Activated T-helper 1 cell treated with Interleukin-2 at 50 U/mL for 16 hours (primary cell): ENCODE data around the gene LCN1.

Experiments used
- DNase-seq: peaks from one replicate; pipeline ENCODE4 v3.0.0-alpha.2; 2020; ENCODE audit warnings: low read depth

Gene LCN1

GRCh38 chr9:135488527-135488926 lies 32.7 kb upstream of the LCN1 start:
- DNase-seq, result no peak

GRCh38 chr9:135489188-135489906 lies 31.9 kb upstream of the LCN1 start:
- no peak for DNase-seq

- DNase-seq, result no peak
These were observed 30.9 kb upstream of the LCN1 start for GRCh38 chr9:135490166-135490870.

- no peak for DNase-seq
These were observed 30.2 kb upstream of the LCN1 start for GRCh38 chr9:135490980-135491464.

GRCh38 chr9:135491764-135492163 lies 29.5 kb upstream of the LCN1 start:
- DNase-seq, result no peak

GRCh38 chr9:135492886-135493669 lies 28.2 kb upstream of the LCN1 start:
- DNase-seq, result no peak

- DNase-seq, result no peak
These were observed 26.3 kb upstream of the LCN1 start for GRCh38 chr9:135494791-135495559.

- no peak for DNase-seq
These were observed 22.7 kb upstream of the LCN1 start for GRCh38 chr9:135498381-135499126.

- DNase-seq, result peak; percentile 79
These were observed 21.7 kb upstream of the LCN1 start for GRCh38 chr9:135499326-135500070.

GRCh38 chr9:135500071-135500524 lies 21.1 kb upstream of the LCN1 start:
- DNase-seq, result no peak

GRCh38 chr9:135500525-135501260 lies 20.5 kb upstream of the LCN1 start, which contains the start of gene MRPS2:
MRPS2 (plus strand) TSS chr9:135500682; CDS start chr9:135500711, 29 bp downstream.
- peak; percentile 78 for DNase-seq

GRCh38 chr9:135501261-135502167 lies 19.7 kb upstream of the LCN1 start:
- no peak for DNase-seq

- no peak for DNase-seq
These were observed 18.9 kb upstream of the LCN1 start for GRCh38 chr9:135502168-135502872.

- no peak for DNase-seq
These were observed 18.3 kb upstream of the LCN1 start for GRCh38 chr9:135502873-135503321.

- DNase-seq, result no peak
These were observed 17.6 kb upstream of the LCN1 start for GRCh38 chr9:135503371-135504261.
